HG02798 (cell line): ENCODE results near the gene SH3D19.
"Not testable (repeated sequence)": the region's sequence is repeated elsewhere in the genome, so short reads cannot be mapped to it uniquely, and the experiment has no call there.

ENCODE experiments used
- ATAC-seq: cut with Tn5 transposase; IDR thresholded peaks from one replicate; pipeline ENCODE4 v1.9.1; 2021; ENCODE audit warnings: mild to moderate bottlenecking; ENCODE audit not compliant: unreplicated experiment, poor library complexity

Gene SH3D19

GRCh38 chr4:151110236-151110635 lies 215.2 kb downstream of the SH3D19 start:
- no peak for ATAC-seq

DNA sequence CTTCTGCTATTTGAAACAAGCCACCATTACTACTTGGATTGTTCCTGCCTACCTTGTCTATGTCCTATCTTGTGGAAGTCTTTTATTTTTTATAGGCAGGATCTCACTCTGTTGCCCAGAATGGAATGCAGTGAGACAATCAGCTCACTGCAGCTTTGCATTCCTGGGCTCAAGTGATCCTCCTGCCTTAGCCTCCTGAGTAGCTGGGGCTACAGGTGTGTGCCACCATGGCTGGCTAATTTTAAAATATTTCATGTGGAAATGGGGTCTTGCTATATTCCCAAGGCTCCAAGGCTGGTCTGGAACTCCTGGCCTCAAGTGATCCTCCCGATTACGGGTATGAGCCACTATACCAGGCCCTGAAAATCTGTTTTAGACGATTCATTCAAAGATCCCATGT lies 218.3 kb downstream of the SH3D19 start:
- ATAC-seq = no peak

GRCh38 chr4:151105454-151106032 lies 219.9 kb downstream of the SH3D19 start:
- ATAC-seq = no peak

DNA sequence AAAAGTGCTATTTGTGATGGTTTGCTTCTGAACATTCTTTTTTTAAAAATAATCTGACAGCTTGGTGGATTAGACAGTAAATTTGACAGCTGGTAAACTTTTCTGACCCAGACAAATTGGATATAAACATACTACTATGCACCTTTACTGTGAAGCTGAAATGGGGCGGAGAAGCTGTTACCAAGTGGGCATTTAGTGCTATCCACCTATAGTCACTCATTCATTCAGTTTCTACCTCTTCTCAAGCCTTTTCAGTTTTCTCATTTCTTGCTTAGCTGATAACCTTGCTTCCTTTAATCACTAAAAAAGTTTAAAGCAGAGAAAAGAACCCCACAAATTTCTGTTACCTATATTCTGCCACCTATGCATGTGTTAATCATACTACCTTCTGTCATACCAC lies 220.8 kb downstream of the SH3D19 start:
- ATAC-seq = no peak

GRCh38 chr4:151103758-151104157 lies 221.6 kb downstream of the SH3D19 start:
- ATAC-seq = no peak

- ATAC-seq = no peak
Measured at GRCh38 chr4:151100531-151100930, 224.9 kb downstream of the SH3D19 start.

- ATAC-seq = peak; percentile 1
Measured at GRCh38 chr4:151099976-151100417, 225.4 kb downstream of the SH3D19 start.

- ATAC-seq = peak; percentile 96
Measured at GRCh38 chr4:151099229-151099975, 226.0 kb downstream of the SH3D19 start, which contains the start of gene RPS3A. Gene RPS3A (plus strand): TSS chr4:151099628. CDS start chr4:151099653, 25 bp downstream.

- no peak for ATAC-seq
Measured at GRCh38 chr4:151098979-151099228, 226.5 kb downstream of the SH3D19 start.

GRCh38 chr4:151097759-151098158 lies 227.6 kb downstream of the SH3D19 start:
- no peak for ATAC-seq

- no peak for ATAC-seq
Measured at GRCh38 chr4:151095142-151095541, 230.3 kb downstream of the SH3D19 start.

GRCh38 chr4:151094290-151094751 lies 231.1 kb downstream of the SH3D19 start:
- no peak for ATAC-seq

- ATAC-seq = no peak
Measured at GRCh38 chr4:151093203-151093602, 232.2 kb downstream of the SH3D19 start.

- ATAC-seq = no peak
Measured at GRCh38 chr4:151092488-151092887, 232.9 kb downstream of the SH3D19 start.

GRCh38 chr4:151091047-151091446 lies 234.4 kb downstream of the SH3D19 start:
- no peak for ATAC-seq

DNA sequence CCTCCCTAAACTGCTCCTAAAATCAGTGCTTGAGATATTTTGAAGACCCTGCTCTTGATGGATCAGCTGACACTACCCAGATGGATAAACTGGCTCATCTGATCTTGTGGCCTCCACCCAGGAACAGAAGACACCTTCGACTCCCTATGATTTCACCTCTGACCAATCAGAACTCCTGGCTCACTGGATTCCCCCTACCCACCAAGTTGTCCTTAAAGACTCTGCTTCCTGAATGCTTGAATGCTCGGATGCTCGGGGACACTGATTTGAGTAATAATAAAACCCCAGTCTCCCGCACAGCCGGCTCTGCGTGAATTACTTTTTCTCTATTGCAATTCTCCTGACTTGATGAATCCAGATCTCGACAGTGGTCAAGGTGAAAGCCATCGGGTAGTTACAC lies 237.9 kb downstream of the SH3D19 start:
- no peak for ATAC-seq

- not testable (repeated sequence) for ATAC-seq
Measured at GRCh38 chr4:151077978-151078377, 247.4 kb downstream of the SH3D19 start.

DNA sequence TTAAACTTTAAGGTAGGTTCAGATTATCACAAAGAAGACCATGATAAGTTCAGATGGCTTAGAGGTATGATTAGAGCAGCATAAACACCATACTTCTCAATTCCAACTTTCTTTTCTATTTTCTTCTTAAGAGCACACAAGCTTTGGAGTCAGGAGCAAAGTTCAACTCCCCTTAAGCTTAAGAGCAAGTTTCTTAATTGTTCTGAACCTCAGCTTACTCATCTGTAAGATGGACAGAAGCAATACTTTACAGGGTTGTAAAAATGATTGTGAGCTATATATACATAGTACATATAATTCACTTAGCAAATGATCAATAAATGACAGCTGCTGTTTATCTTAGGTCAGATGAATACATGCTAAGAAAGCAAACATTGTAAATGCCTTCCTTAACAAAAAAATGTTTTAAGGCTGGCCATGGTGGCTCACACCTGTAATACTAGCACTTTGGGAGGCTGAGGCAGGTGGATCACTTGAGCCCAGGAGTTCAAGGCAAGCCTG lies 250.9 kb downstream of the SH3D19 start:
- ATAC-seq = no peak
